ENCODE data around the gene ASPSCR1.
"Not testable (repeated sequence)": the region's sequence is repeated elsewhere in the genome, so short reads cannot be mapped to it uniquely, and the experiment has no call there.

ASPSCR1 gene

DNA sequence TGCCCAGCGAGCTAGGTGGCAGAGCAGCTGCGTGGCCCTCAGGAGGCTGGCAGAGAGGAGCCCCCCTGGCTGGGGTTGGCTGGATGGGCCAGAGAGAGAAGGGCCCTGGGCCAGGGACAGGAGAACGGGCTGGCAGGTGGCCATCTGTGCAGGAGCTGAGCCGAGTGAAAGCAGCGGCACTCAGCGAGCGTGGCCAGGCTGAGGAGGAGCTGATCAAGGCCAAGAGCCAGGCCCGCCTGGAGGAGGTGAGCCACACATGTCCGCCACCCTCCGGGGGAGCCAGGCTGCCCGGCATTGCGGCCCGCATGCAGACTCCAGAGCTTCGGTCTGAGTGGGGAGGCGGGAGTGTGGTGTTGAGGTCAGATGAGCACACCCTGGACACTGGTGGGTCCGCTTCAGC, 52.0 kb downstream of the ASPSCR1 start:
- no peak for DNase-seq

GRCh38 chr17:82029990-82030469, 52.6 kb downstream of the ASPSCR1 start:
- no peak for DNase-seq

- DNase-seq, result peak; percentile 98
These were observed 53.3 kb downstream of the ASPSCR1 start for GRCh38 chr17:82030470-82031302.

DNA sequence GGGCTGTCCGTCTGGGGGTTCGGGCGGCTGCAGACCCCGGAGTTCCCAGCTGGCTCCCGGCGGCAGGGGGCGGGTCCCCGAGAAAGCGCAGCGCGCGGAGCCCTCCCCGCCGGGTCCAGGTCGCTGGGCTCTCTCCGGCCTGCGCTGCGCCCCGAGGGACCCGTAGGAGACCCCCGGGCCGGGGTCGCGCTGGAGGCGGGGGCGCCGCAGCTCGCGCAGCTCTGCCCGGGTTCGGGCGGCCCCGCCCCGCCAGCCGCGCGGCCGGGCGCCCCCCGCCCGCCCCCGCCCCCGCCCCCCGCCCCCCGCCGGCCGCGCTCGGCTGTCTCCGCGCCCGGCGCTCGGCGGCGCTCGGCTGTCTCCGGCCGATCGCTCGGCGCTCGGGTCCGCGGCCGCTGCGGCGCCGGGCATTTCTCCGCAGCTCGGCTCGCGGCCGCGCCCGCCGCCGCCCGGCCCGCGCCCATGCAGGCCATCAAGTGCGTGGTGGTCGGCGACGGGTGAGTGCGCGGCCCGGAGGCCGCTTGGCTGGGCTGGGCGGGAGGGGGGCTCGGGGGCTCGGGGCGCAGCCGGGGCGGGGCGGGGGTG, 54.0 kb downstream of the ASPSCR1 start, which contains the start of gene RAC3:
Gene RAC3, plus strand, starts transcription at position 376 of the 582 bp plus-strand sequence. Its CDS starts 84 bp downstream, at position 460.
- DNase-seq, result no peak

- DNase-seq, result no peak
These were observed 54.6 kb downstream of the ASPSCR1 start for GRCh38 chr17:82031885-82032627.

GRCh38 chr17:82033359-82034085, 56.1 kb downstream of the ASPSCR1 start:
- no peak for DNase-seq

- DNase-seq, result no peak
These were observed 57.1 kb downstream of the ASPSCR1 start for GRCh38 chr17:82034371-82035011.

DNA sequence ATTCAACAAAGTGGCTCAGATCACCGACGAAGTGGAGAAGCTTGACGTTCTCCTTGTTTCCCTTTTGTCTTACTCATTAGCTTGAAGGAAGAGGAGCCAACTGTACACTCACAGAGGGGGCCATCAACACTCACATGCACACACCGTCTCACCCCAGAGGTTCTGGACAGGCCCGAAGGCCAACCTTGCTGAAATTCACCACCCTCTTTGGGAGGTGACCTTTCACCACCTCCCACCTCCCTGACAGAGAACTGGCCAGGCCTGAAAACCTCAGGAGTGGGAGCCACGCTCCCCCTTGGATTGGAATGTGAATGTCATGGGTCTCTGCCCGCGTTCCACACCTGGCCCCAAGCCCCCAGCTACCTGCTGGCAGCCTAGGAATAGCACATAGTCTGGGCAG, 58.1 kb downstream of the ASPSCR1 start:
- DNase-seq, result no peak

DNA sequence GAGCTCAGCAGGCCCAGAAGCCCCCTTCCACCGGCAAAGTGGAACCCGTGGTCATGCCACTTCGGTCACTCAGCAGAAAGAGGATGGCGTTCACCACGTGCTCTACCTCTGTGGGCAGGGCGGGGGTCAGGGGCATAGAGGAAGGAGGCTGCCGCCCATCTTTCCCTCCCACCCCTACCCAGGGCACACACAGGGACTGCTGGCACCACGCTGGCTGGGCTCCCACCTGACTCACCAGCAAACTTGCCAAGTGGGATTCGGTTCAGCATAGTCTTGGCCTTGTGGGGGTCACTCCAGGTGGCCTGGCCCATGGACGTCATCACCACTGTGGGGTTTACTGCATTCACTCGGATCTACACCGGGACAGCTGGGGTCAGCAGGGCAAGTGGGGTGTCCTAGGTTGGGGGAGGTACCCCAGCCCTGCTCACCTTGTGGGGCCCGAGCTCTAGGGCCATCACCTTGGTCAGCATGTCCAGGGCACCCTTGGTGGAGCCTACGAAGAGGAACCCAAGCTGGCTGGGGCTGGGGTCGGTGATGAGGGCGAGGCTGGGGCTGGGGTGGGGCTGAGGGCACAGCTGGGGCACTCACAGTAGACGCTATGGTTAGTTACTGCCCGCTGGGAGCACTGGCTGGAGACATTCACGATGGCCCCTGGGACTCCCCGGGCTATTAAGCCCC, 58.7 kb downstream of the ASPSCR1 start:
- no peak for DNase-seq

DNA sequence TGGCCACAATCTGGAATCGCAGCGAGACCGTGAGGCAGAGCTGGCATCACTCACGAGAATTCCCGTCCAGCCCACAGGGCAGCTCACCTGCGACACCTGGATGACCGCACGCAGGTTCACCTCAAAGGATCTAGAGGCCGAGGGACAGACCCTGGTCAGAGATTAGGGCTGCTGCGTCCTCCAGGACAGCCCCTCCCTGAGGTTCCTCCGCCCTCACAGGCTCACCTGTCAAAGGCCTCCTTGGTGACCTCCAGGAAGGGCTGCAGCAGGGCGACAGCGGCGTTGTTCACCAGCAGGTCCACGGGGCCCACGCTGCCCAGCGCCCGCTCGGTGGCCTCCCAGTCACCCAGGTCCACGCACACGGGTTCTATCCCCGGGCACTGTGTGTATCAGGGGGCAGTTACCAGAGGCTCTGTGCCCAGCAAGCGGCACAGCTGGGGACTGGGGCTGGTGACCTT, 59.2 kb downstream of the ASPSCR1 start:
- DNase-seq, result no peak

DNA sequence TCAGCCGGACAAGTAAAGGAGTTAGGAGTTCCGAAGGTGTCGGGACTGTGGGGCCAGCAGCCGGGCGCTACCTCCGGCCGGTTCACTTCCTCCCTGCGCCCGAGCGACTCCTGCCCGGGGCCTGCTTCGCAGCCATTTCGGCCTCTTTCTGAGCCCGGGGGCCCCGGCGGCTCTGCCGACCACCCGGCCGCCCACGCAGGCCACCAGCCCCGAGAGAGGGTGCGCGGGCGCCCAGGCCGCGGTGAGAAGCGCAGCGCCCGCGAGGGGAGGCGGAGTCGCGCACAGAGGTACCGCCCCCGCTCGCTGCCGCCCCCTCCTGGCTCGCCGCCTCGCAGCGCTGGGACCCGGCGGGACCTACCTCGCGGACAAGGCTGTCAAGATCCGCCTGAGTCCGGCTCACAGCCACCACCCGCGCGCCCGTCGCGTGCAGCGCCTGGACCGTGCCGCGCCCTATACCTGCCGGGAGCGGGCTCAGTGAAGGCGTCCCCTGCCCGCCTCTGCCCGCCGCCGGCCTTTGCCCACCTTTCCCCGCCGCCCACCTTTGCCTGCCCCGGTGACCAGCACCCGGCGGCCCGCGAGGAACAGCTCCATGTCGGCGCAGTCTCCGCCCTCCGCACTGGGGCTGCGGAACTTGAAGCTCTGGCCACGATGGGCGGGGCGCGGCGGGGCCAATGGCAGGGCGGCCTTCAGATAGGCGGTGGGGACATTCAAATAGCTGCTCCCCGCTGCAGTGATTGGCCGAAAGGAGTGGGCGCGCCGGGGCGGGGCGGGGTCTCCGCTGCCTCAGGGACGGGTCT, 59.9 kb downstream of the ASPSCR1 start, which contains the start of gene DCXR:
Gene DCXR, minus strand, starts transcription at position 606 of the 797 bp plus-strand sequence. Its CDS starts 15 bp downstream, at position 591.
- DNase-seq, result peak; percentile 100

GRCh38 chr17:82037889-82038195, 60.4 kb downstream of the ASPSCR1 start:
- DNase-seq, result no peak

GRCh38 chr17:82038796-82039409, 61.5 kb downstream of the ASPSCR1 start:
- DNase-seq, result not testable (repeated sequence)

- no peak for DNase-seq
These were observed 62.4 kb downstream of the ASPSCR1 start for GRCh38 chr17:82039695-82040299.

- DNase-seq, result no peak
These were observed 63.9 kb downstream of the ASPSCR1 start for GRCh38 chr17:82041144-82041814.

DNA sequence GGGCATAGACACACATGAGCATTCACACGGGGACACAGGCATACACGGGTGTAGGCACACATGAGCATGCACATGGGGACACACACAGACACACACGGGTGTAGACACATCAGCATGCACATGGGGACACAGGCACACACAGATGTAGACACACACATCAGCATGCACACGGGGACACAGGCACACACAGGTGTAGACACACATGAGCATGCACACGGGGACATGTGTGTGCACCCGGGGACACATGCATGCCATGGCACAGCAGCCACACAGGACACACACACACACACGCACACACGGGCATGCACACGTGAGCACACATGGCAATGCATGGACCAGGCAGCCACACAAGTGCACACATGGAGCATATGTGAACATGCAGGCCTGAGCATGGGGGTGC, 65.2 kb downstream of the ASPSCR1 start:
- DNase-seq, result no peak

DNA sequence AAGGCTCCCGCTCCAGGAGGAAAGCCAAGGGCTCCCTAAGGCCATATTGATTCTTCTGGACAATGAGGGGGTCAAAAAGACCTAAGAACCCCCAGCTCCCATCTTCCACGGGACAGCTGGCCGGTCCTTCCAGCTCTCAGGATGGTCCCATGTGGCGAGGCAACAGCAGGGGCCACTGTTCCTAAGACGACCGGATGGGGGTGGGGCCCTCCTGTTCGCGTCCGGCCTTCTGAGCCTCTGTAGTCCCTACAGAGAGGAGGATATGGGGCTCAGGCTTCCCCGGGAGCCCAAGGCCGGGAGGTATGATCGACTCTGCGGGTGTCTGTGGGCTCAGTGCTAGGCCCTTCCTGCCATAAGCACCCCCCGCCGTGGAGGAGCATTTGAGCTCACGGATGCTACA, 66.1 kb downstream of the ASPSCR1 start:
- DNase-seq, result no peak

DNA sequence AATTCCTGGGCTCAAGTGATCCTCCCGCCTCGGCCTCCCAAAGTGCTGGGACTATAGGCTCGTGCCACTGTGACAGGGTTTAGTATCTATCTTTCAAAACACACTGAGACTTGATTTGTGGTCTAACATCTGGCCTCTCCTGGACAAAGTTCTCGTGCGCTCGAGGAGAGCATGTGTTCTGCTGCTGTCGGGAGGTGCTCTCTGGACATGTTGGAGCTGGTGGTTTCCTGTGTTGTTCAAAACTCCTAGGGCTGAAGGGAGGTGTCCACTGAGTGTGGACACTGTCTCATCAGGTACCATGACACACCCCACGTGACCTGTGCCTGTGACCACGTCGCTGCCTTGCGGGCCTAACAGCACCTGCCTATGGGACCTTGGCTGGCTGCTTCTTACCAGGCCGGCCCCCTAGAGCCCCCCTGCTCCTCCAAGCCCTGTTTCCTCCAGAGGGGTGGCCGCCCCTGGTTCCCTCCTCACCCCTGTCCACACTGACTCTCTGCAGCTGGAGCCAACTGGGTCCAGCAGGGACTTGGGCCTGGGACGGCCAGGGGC, 68.6 kb downstream of the ASPSCR1 start:
- DNase-seq, result no peak

- no peak for DNase-seq
These were observed 69.5 kb downstream of the ASPSCR1 start for GRCh38 chr17:82046903-82047302.
